Smooth muscle cell (in vitro differentiated cells): ENCODE data around the gene SIM1. TPM values are rescaled to one million over a fixed set of nuclear protein-coding genes. Genes with fewer than 3 reads are reported as not detected.

Source experiments
- DNase-seq: peaks from one replicate; lab custom pipeline; 2025; ENCODE audit not compliant: unreplicated experiment; lab: John Stamatoyannopoulos, UW
- H2AFZ ChIP-seq: fragments of 200-600 bp; sonication (generic); 2 replicates; pipeline ENCODE4 v1.6.0; 2016; ENCODE audit warnings: antibody characterized with exemption, low read depth, mild to moderate bottlenecking
- H3F3A ChIP-seq: fragments of 200-600 bp; sonication (generic); 2 replicates; pipeline ENCODE4 v1.6.0; 2017; ENCODE audit warnings: antibody characterized with exemption, low read depth
- H3K27ac ChIP-seq: fragments of 200-600 bp; sonication (generic); 2 replicates; pipeline ENCODE4 v1.5.1; 2016; ENCODE audit warnings: low read depth, mild to moderate bottlenecking
- H3K27me3 ChIP-seq: fragments of 200-600 bp; sonication (generic); 2 replicates; pipeline ENCODE4 v1.6.1; 2016; ENCODE audit warnings: low read depth, mild to moderate bottlenecking
- H3K36me3 ChIP-seq: fragments of 200-600 bp; sonication (generic); 2 replicates; pipeline ENCODE4 v1.5.1; 2016; ENCODE audit warnings: low read depth
- H3K4me1 ChIP-seq: fragments of 200-600 bp; sonication (generic); 2 replicates; pipeline ENCODE4 v1.5.1; 2016; ENCODE audit warnings: low read depth
- H3K4me2 ChIP-seq: fragments of 200-600 bp; sonication (generic); 2 replicates; pipeline ENCODE4 v1.6.0; 2016; ENCODE audit warnings: mild to moderate bottlenecking
- H3K4me3 ChIP-seq: fragments of 200-600 bp; sonication (generic); 2 replicates; pipeline ENCODE4 v1.5.1; 2016; ENCODE audit warnings: mild to moderate bottlenecking
- H3K79me2 ChIP-seq: fragments of 200-600 bp; sonication (generic); 2 replicates; pipeline ENCODE4 v1.6.0; 2016; ENCODE audit warnings: low read depth, mild to moderate bottlenecking
- H3K9ac ChIP-seq: fragments of 200-600 bp; sonication (generic); 2 replicates; pipeline ENCODE4 v1.6.0; 2016; ENCODE audit warnings: low read depth
- H3K9me3 ChIP-seq: fragments of 200-600 bp; sonication (generic); replicated peaks from 2 replicates; pipeline ENCODE4 v1.5.1; 2016; ENCODE audit warnings: low read depth
- H4K20me1 ChIP-seq: fragments of 200-600 bp; sonication (generic); 2 replicates; pipeline ENCODE4 v1.6.0; 2016; ENCODE audit warnings: low read depth
- WGBS: methylation state at CpG from one replicate; pipeline ENCODE4 v1.1.7; 2016; ENCODE audit warnings: low lambda C conversion rate; 5-methylcytosine and 5-hydroxymethylcytosine counted together
- polyA plus RNA-seq: library from polyadenylated mRNA; unstranded; fragments of >200 nt; fragmentation: Nextera tagmentation; extraction: Ambion mirVana; gene quantifications from 2 replicates; pipeline ENCODE4 v1.2.1, GENCODE V29; 2016
- total RNA-seq: library from RNA; depleted of rRNA; stranded (reverse); fragments of >200 nt; gene quantifications from 2 replicates; pipeline ENCODE4 v1.2.3, GENCODE V29; 2014
- TF ChIP-seq, protein P1 (sequence below): fragments of 200-600 bp; sonication (generic); IDR thresholded peaks from 2 replicates; pipeline ENCODE4 v1.5.1; 2017; ENCODE audit warnings: borderline replicate concordance, mild to moderate bottlenecking, antibody characterized with exemption; ENCODE audit not compliant: insufficient read depth, poor library complexity, severe bottlenecking

The SIM1 gene
- total and polyA plus RNA-seq, 2 experiments from 2014 or later: not detected

DNA sequence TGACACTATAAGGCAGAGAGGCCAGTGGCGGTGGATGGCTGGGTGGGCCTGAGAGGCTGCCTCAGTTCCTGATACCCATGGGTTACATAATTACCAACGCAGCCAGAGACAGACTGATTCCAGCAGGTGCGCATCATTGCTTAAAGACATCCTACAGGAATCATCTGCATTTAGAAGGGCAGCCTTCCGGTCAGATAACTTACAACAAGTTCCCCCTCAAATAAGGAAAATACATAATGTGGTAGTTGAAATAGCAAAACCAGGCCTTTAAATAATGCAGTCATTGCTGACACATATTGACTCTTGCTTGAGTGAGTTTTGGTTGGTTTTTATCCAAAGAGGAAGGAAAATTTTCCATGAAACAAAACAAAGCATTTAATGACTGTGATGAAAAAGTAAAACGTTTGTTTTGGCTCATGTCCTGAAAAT is 81.9 kb downstream of the SIM1 start:
- H4K20me1 ChIP-seq: no peaks in the 10 kb centered on the region
- 83% methylated on average over 5 of the region's 5 CpGs for WGBS
- TF ChIP-seq, protein P1, sequence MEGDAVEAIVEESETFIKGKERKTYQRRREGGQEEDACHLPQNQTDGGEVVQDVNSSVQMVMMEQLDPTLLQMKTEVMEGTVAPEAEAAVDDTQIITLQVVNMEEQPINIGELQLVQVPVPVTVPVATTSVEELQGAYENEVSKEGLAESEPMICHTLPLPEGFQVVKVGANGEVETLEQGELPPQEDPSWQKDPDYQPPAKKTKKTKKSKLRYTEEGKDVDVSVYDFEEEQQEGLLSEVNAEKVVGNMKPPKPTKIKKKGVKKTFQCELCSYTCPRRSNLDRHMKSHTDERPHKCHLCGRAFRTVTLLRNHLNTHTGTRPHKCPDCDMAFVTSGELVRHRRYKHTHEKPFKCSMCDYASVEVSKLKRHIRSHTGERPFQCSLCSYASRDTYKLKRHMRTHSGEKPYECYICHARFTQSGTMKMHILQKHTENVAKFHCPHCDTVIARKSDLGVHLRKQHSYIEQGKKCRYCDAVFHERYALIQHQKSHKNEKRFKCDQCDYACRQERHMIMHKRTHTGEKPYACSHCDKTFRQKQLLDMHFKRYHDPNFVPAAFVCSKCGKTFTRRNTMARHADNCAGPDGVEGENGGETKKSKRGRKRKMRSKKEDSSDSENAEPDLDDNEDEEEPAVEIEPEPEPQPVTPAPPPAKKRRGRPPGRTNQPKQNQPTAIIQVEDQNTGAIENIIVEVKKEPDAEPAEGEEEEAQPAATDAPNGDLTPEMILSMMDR: no peak
- H3F3A ChIP-seq: no peaks in the 10 kb centered on the region
- H3K4me2 ChIP-seq: no peak overlapping the region
- H3K4me3 ChIP-seq: no peak overlapping the region
- no peaks in the 10 kb centered on the region for H3K79me2 ChIP-seq
- no peaks in the 10 kb centered on the region for H3K4me1 ChIP-seq
- H3K9ac ChIP-seq: no peak overlapping the region
- no peaks in the 10 kb centered on the region for H3K9me3 ChIP-seq
- no peak overlapping the region for H2AFZ ChIP-seq
- no peak for DNase-seq
- no peak overlapping the region for H3K27ac ChIP-seq
- no peaks in the 10 kb centered on the region for H3K36me3 ChIP-seq
- H3K27me3 ChIP-seq: peaks cover 13% of the 10 kb centered on the region

DNA sequence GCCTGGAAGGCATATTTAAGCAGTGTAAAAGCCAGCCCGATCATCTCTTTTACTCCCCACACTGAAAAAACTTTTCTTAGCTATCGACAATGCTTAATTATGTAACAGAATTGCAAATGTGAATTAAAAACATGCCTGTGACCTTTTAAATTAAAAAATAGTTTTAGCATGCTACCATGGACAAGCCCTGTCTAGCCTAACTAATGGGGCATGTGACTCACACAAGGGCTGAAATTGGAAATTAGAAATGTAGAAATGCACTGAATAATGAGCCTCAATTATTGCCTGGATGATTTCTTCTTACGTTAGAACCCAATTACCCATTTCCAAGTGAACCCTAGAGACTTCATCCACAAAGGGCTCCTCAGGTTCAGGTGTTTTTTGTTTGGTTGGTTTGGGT is 82.7 kb downstream of the SIM1 start:
- no peaks in the 10 kb centered on the region for H4K20me1 ChIP-seq
- H2AFZ ChIP-seq: no peak overlapping the region
- H3K27ac ChIP-seq: no peak overlapping the region
- 85% methylated on average over 3 of the region's 3 CpGs for WGBS
- H3F3A ChIP-seq: no peaks in the 10 kb centered on the region
- H3K36me3 ChIP-seq: no peaks in the 10 kb centered on the region
- no peak overlapping the region for H3K4me3 ChIP-seq
- H3K9me3 ChIP-seq: no peaks in the 10 kb centered on the region
- no peaks in the 10 kb centered on the region for H3K79me2 ChIP-seq
- TF ChIP-seq, protein P1: no peak
- H3K27me3 ChIP-seq: peaks cover 11% of the 10 kb centered on the region
- H3K9ac ChIP-seq: no peak overlapping the region
- no peaks in the 10 kb centered on the region for H3K4me1 ChIP-seq
- no peak overlapping the region for H3K4me2 ChIP-seq
- DNase-seq: no peak

- Histone ChIP-seq H3K9me3 (no peaks in the 10 kb centered on the region), H4K20me1 (no peaks in the 10 kb centered on the region), H3K4me2 (no peak overlapping the region), H3F3A (no peaks in the 10 kb centered on the region), H3K36me3 (no peaks in the 10 kb centered on the region), H3K27me3 (peaks cover 2% of the 10 kb centered on the region), H3K9ac (no peak overlapping the region), H3K27ac (no peak overlapping the region), H3K4me3 (no peak overlapping the region), H2AFZ (no peak overlapping the region), H3K79me2 (no peaks in the 10 kb centered on the region), H3K4me1 (no peaks in the 10 kb centered on the region)
- 58% methylated on average over 6 of the region's 6 CpGs for WGBS
- no peak for DNase-seq
- TF ChIP-seq, protein P1: no peak
Measured at GRCh38 chr6:100381111-100381510, 83.6 kb downstream of the SIM1 start.

DNA sequence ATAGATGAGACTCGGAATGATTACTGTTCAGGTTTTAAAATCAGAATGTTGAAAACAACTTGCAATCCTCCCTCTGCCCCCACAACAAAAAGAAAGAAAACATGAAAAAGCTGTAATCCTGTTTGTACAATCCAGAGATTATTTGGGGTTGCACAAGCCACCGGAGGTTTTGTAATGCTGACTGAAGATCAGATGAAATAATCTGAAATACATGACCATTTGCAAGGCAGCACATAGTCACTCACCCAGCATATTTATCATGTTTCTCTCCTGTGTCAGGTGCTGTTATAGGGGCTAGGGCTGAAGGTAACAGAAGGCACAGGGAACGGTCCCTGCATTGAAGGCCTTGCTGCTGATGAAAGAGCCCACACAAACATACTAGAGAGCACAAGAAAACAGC is 85.3 kb downstream of the SIM1 start:
- 76% methylated on average over 3 of the region's 3 CpGs for WGBS
- no peaks in the 10 kb centered on the region for H3K9me3 ChIP-seq

More for the DNA sequence above, 85.3 kb downstream of the SIM1 start:
- H2AFZ ChIP-seq: no peak overlapping the region
- H4K20me1 ChIP-seq: no peaks in the 10 kb centered on the region
- no peak overlapping the region for H3K27ac ChIP-seq
- no peak overlapping the region for H3K4me3 ChIP-seq
- H3K4me2 ChIP-seq: no peak overlapping the region
- no peaks in the 10 kb centered on the region for H3K36me3 ChIP-seq
- TF ChIP-seq, protein P1: no peak
- no peaks in the 10 kb centered on the region for H3K27me3 ChIP-seq
- DNase-seq: no peak
- H3K4me1 ChIP-seq: no peaks in the 10 kb centered on the region
- H3K9ac ChIP-seq: no peak overlapping the region
- no peaks in the 10 kb centered on the region for H3K79me2 ChIP-seq
- H3F3A ChIP-seq: no peaks in the 10 kb centered on the region
